GM21526 (cell line): ENCODE measurements around the gene LCP2.

Experiments
- ATAC-seq: cut with Tn5 transposase; IDR thresholded peaks from one replicate; pipeline ENCODE4 v1.9.1; 2021; ENCODE audit warnings: moderate library complexity; ENCODE audit not compliant: unreplicated experiment, low FRiP score

Gene LCP2

DNA sequence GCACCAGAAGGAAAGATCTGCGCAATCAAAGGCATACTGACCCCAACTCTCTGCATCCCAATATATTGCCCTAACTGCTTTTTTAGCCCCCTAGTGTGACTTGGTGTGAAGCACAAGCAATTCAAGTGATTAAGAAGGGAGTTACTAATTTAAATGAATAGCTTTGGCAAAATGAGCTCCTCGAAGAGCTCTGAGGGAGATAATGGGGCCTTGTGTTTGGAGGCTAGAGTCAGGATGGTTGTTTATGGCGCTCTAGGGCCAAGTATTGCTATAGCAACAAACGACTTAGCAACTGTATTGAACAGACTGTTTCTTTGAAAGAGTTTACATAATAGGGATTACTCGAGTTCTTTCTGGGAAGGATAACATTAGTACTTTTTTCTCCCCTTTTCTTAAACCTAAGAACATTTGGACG lies 76.2 kb downstream of the LCP2 start:
- ATAC-seq: no peak

- ATAC-seq: no peak
These were observed 77.4 kb downstream of the LCP2 start for GRCh38 chr5:170220191-170220590.

- ATAC-seq: no peak
These were observed 78.0 kb downstream of the LCP2 start for GRCh38 chr5:170219615-170220014.

GRCh38 chr5:170218726-170219125 lies 78.9 kb downstream of the LCP2 start:
- no peak for ATAC-seq

DNA sequence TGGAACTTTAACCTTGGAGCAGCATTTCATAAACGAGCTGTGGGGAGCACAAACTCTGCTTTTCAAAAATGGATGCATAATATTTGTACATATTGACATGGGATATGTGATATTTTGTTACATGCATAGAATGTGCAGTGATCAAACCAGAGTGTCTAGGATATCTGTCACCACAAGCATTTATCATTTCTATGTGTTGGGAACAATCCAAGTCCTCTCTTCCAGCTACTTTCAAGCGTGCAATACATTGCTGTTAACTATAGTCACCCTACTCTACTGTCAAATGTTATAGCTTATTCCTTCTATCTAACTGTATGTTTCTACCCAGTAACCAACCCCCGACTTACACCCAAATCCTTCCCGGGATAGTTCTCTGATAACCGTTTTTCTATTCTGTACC lies 79.7 kb downstream of the LCP2 start:
- ATAC-seq: no peak

DNA sequence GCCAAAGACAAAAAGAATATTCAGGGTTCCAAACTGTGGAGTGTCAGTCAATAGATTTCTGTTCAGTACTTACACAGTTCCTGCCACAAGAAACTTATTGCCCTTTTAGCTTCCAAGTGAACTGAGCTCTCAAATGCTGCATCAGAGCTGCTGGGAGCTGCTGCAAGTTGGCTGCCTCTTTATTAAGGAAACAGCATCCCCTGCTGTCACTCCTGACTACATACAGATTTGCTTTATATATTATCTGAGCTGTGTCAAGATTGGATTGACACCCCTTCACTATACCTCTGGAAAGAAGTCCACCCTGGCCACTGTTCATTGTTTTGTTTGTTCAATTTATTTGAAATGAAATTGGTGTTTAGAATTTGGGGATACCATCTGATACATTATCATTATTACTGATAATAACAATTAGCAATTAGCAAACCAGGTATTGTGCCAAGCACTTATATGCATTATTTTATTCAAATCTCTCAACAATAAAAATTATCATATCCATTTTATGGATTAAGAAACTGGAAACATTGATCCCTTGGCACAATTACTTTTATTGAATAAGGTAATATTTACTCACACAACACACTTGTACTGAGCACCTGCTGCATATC lies 81.2 kb downstream of the LCP2 start:
- no peak for ATAC-seq

DNA sequence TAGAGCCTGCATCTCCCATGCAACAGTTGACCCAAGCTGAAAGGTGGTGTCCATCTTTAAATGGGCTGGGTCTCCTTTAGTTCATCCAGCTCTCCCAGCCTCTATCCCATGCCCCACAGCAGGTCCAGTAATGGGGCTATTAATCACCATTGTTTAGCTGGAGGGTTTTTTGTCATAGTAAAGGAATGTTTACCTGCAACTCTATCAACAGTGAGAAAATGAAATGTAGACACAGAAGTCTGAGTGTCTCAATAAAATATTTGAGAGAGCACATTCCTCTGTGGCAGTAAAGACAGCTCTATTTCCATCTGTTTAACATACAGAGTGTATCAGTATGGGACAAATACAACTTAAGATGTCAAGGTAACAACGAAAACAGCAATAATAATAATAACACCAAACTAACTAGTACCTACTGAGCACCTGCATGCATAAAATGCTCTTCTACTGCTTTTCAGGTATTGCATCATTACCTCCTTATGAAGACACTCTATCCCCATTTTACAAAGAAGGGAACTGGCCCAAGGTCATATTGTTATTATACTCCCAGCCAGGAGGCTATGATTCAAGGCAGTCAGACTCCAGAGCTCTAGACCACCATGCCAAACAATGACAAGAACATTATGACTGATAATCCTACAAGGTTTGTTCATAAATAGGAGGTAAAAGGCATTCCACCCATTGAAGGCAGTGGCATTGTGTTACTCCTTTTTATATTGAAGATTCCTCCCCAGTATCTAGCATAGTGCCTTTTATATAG lies 85.8 kb downstream of the LCP2 start:
- ATAC-seq: no peak

- ATAC-seq: no peak
These were observed 90.6 kb downstream of the LCP2 start for GRCh38 chr5:170206958-170207357.

GRCh38 chr5:170206216-170206615 lies 91.4 kb downstream of the LCP2 start:
- ATAC-seq: no peak

- ATAC-seq: no peak
These were observed 93.4 kb downstream of the LCP2 start for GRCh38 chr5:170204202-170204601.

- no peak for ATAC-seq
These were observed 95.5 kb downstream of the LCP2 start for GRCh38 chr5:170202117-170202516.

GRCh38 chr5:170201311-170201710 lies 96.3 kb downstream of the LCP2 start:
- no peak for ATAC-seq

DNA sequence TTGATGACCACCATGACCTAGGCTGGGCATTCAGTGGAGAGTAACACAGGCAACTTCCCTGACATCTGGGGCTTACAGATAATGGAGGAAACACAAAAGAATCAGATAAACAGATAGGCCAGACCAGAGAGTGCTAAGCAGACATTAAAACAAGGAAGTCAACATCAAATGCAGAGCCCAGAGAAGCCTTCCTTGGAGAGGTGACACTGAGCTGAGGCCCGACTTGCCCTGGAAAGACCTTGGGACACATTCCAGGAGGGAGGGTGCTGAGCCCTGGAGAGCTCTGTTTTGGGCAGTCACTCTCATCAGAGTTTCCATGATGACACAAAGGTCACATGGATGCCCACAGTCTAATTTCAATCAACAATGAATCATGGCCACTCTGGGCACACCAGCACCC lies 96.7 kb downstream of the LCP2 start:
- ATAC-seq: no peak
